Measurements from ENCODE around the gene NCKAP5. TPM values are rescaled to one million over a fixed set of nuclear protein-coding genes. Genes with fewer than 3 reads are reported as not detected.

NCKAP5 gene
- polyA plus RNA-seq, 4 donors: 3.1 to 8.4 (median 7.2) TPM

- DNase-seq (ENCODE audit: low read depth in 4 of 4, low spot score in 3 of 4): no peak
Observed at GRCh38 chr2:133072837-133073694, 495.2 kb downstream of the NCKAP5 start.

- DNase-seq (ENCODE audit: low read depth in 4 of 4, low spot score in 3 of 4): peak; percentile 21 to 60 (median 44)
Observed at GRCh38 chr2:133063775-133064174, 504.5 kb downstream of the NCKAP5 start.

- no peak for DNase-seq (ENCODE audit: low read depth in 4 of 4, low spot score in 3 of 4)
Observed at GRCh38 chr2:133062931-133063665, 505.2 kb downstream of the NCKAP5 start.

GRCh38 chr2:133061874-133062593 is 506.2 kb downstream of the NCKAP5 start:
- DNase-seq (ENCODE audit: low read depth in 4 of 4, low spot score in 3 of 4): no peak

GRCh38 chr2:133054297-133054696 is 514.0 kb downstream of the NCKAP5 start:
- DNase-seq (ENCODE audit: low read depth in 4 of 4, low spot score in 3 of 4): no peak

- DNase-seq (ENCODE audit: low read depth in 4 of 4, low spot score in 3 of 4): no peak
Observed at GRCh38 chr2:133053541-133053940, 514.7 kb downstream of the NCKAP5 start.

- no peak for DNase-seq (ENCODE audit: low read depth in 4 of 4, low spot score in 3 of 4)
Observed at GRCh38 chr2:133045787-133046186, 522.5 kb downstream of the NCKAP5 start.

- DNase-seq (ENCODE audit: low read depth in 4 of 4, low spot score in 3 of 4): no peak
Observed at GRCh38 chr2:133044556-133044955, 523.7 kb downstream of the NCKAP5 start.

GRCh38 chr2:133040170-133040569 is 528.1 kb downstream of the NCKAP5 start:
- DNase-seq (ENCODE audit: low read depth in 4 of 4, low spot score in 3 of 4): no peak

- DNase-seq (ENCODE audit: low read depth in 4 of 4, low spot score in 3 of 4): no peak
Observed at GRCh38 chr2:133039531-133039930, 528.7 kb downstream of the NCKAP5 start.

- peak in 2 of 4 donors; percentile 12 to 17 for DNase-seq (ENCODE audit: low read depth in 4 of 4, low spot score in 3 of 4)
Observed at GRCh38 chr2:133026536-133027177, 541.6 kb downstream of the NCKAP5 start.

GRCh38 chr2:133025004-133025403 is 543.3 kb downstream of the NCKAP5 start:
- DNase-seq (ENCODE audit: low read depth in 4 of 4, low spot score in 3 of 4): no peak

GRCh38 chr2:133012847-133013734 is 555.2 kb downstream of the NCKAP5 start:
- no peak for DNase-seq (ENCODE audit: low read depth in 4 of 4, low spot score in 3 of 4)

- no peak for DNase-seq (ENCODE audit: low read depth in 4 of 4, low spot score in 3 of 4)
Observed at GRCh38 chr2:133004623-133005022, 563.6 kb downstream of the NCKAP5 start.

GRCh38 chr2:132999421-132999820 is 568.8 kb downstream of the NCKAP5 start:
- DNase-seq (ENCODE audit: low read depth in 4 of 4, low spot score in 3 of 4): no peak

- no peak for DNase-seq (ENCODE audit: low read depth in 4 of 4, low spot score in 3 of 4)
Observed at GRCh38 chr2:132998221-132998620, 570.0 kb downstream of the NCKAP5 start.

GRCh38 chr2:132991471-132992045 is 576.7 kb downstream of the NCKAP5 start:
- no peak for DNase-seq (ENCODE audit: low read depth in 4 of 4, low spot score in 3 of 4)

- DNase-seq (ENCODE audit: low read depth in 4 of 4, low spot score in 3 of 4): no peak
Observed at GRCh38 chr2:132984731-132985130, 583.5 kb downstream of the NCKAP5 start.

- DNase-seq (ENCODE audit: low read depth in 4 of 4, low spot score in 3 of 4): no peak
Observed at GRCh38 chr2:132980304-132980703, 588.0 kb downstream of the NCKAP5 start.
